ENCODE measurements around the gene MARCHF3. TPM values are rescaled to one million over a fixed set of nuclear protein-coding genes. Genes with fewer than 3 reads are reported as not detected.

The MARCHF3 gene
- total RNA-seq, 4 donors from 2014 or later: 23.4 to 53.7 (median 29.3) TPM

DNA sequence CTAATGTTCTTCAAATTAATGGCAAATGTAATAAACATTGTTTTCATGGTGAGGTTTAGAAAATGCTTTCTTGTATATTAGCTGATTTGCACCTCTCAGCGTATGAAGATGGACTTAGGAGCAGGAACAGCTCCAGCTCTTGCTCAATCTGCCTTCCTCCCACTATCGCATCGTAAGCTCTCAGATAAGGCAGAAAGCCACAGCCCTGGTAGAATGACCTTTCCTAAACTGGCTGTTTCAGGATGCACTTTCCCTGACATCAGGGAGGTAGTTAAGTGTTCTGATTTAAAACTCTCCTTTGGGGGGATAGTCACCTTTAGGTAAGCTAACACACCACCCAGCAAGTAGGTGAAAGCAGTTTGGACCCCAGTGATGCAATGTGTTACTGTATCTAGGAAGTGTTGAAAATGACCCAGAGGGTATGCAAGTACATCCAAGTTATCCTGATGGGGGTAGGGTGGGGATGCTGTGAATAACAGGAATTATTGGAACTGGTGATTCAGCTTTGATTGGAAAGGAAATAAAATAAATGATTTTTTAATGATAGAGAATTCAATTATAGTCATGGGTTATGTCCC, 181.2 kb downstream of the MARCHF3 start:
- no peak for TF ChIP-seq POLR2A (IDR thresholded peaks at IDR 0.05)
- TF ChIP-seq, protein P1, sequence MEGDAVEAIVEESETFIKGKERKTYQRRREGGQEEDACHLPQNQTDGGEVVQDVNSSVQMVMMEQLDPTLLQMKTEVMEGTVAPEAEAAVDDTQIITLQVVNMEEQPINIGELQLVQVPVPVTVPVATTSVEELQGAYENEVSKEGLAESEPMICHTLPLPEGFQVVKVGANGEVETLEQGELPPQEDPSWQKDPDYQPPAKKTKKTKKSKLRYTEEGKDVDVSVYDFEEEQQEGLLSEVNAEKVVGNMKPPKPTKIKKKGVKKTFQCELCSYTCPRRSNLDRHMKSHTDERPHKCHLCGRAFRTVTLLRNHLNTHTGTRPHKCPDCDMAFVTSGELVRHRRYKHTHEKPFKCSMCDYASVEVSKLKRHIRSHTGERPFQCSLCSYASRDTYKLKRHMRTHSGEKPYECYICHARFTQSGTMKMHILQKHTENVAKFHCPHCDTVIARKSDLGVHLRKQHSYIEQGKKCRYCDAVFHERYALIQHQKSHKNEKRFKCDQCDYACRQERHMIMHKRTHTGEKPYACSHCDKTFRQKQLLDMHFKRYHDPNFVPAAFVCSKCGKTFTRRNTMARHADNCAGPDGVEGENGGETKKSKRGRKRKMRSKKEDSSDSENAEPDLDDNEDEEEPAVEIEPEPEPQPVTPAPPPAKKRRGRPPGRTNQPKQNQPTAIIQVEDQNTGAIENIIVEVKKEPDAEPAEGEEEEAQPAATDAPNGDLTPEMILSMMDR (IDR thresholded peaks at IDR 0.05): no peak
- WGBS, 2 donors: 53 to 59% methylated on average over 3 of the region's 3 CpGs
- no peak for DNase-seq (ENCODE audit: low spot score in 2 of 2)
- intact Hi-C loops (cut with DNase I; ENCODE audit: low total_unique reads): no loop called here
- no peak overlapping the region for H3K4me3 ChIP-seq (ENCODE audit: low read depth, poor library complexity, severe bottlenecking)

DNA sequence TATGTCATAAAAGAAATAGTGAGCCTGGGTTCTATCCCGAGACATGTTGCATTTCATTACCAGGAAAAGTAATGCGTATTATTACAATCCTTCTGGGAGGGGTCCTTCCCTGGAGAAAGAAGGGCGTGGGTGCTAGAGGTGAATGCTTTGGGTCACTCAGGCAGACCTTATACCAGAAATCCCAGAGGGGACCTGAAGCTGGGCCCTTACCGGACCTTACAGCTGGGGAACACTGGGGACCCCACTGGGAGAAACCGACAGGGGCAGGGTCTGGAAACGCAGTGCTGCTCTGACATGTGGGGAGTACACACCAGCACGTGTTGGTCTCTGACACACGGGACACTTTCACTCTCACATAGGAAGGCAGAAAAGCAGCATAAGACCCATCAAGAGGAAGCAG, 182.1 kb downstream of the MARCHF3 start:
- WGBS, 2 donors: 74% methylated on average over 8 of the region's 8 CpGs
- intact Hi-C loops (cut with DNase I; ENCODE audit: low total_unique reads): no loop called here
- TF ChIP-seq, protein P1 (IDR thresholded peaks at IDR 0.05): no peak
- no peak for TF ChIP-seq POLR2A (IDR thresholded peaks at IDR 0.05)

DNA sequence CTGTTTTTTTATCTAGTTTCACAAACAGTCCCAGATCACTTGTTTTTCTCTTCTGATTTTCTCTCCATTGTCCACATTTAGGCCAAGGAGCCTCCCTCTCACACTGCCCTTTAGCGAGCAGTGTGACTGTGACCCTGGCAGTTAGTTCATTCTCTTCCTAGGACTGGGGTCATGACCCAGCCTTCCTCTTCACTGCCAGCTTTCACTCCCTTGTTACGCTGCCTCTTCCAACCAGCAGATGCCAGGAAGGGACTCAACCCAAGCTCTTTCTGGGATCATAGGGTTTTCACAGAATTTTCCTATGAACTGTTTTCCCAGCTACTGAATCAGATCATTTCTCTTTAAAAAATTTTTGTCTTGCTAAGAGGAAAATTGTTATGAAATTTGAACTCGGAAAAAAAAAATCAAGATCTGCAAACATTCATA, 182.5 kb downstream of the MARCHF3 start:
- no peak for DNase-seq (ENCODE audit: low spot score in 2 of 2)
- TF ChIP-seq, protein P1 (IDR thresholded peaks at IDR 0.05): no peak
- TF ChIP-seq POLR2A (IDR thresholded peaks at IDR 0.05): no peak
- H3K4me3 ChIP-seq (ENCODE audit: low read depth, poor library complexity, severe bottlenecking): no peak overlapping the region
- intact Hi-C loops (cut with DNase I; ENCODE audit: low total_unique reads): no loop called here
- WGBS, 2 donors: 43 to 61% methylated on average over 3 of the region's 3 CpGs

More for the DNA sequence above, 182.1 kb downstream of the MARCHF3 start:
- H3K4me3 ChIP-seq (ENCODE audit: low read depth, poor library complexity, severe bottlenecking): no peak overlapping the region
- DNase-seq (ENCODE audit: low spot score in 2 of 2): no peak

DNA sequence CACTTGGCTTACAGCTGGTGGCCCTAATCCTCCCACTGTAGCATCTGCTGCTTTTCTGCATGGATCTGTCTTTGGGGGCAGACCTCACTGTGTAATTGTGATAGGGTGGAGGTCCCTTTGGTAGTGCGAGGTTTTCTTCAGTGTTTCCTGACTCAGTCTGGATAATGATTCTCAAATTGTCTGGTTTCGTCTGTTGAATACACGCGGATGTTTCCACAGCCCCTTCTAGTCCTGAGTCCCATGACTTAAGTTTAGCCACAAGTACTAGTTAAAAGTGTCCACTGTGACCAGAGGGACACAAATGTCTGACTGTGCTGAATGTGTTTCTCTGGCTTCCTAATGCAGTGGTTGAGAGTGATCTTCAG, 182.9 kb downstream of the MARCHF3 start:
- WGBS, 2 donors: 62 to 75% methylated on average over 4 of the region's 4 CpGs
- TF ChIP-seq, protein P1 (IDR thresholded peaks at IDR 0.05): no peak
- TF ChIP-seq POLR2A (IDR thresholded peaks at IDR 0.05): no peak
- intact Hi-C loops (cut with DNase I; ENCODE audit: low total_unique reads): no loop called here
- H3K4me3 ChIP-seq (ENCODE audit: low read depth, poor library complexity, severe bottlenecking): no peak overlapping the region
- no peak for DNase-seq (ENCODE audit: low spot score in 2 of 2)

DNA sequence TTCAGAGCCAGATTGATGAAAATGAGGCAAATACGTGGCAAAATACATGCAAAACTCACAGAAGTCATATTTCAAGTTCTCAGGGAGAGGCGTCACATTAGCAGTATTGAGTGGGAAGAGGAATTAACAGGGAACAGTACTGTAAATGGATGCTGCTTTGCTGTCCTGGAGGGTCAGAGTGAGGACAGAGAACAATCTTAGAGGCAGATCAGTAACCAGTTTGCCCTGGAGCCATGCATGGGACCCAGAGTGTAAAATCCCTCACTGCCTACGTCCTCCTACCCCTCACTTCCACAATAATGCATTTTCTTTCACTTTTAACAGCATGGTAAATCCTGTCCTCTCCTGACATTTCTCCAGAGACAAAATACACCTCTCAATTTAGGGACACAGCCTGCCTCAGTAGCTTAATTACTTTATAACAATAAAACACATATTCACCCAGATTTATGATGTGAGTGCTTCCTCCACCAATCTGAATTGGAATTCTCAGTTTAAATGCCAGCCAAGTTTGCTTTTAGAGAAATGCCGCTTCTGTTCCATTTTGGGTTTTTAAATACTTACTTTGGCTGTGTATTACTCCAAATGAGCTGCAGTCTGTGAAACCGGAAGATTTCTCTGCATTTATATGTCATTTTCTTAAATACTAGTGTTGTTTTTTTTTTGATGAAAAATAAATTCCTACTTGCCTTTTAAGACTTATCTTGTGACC, 183.5 kb downstream of the MARCHF3 start:
- H3K4me3 ChIP-seq (ENCODE audit: low read depth, poor library complexity, severe bottlenecking): no peak overlapping the region
- WGBS, 2 donors: 75 to 77% methylated on average over 5 of the region's 5 CpGs
- TF ChIP-seq, protein P1 (IDR thresholded peaks at IDR 0.05): no peak
- TF ChIP-seq POLR2A (IDR thresholded peaks at IDR 0.05): no peak
- no peak for DNase-seq (ENCODE audit: low spot score in 2 of 2)
- intact Hi-C loops (cut with DNase I; ENCODE audit: low total_unique reads): no loop called here
